IMR-90 (cell line): ENCODE results near the gene NT5E. TPM values are rescaled to one million over a fixed set of nuclear protein-coding genes. Genes with fewer than 3 reads are reported as not detected.

Experiments used
- ATAC-seq: fragments of 200-7000 bp; cut with Tn5 transposase; 2 replicates; pipeline ENCODE4 v1.9.1; 2020; ENCODE audit warnings: low read depth, mild to moderate bottlenecking, moderate library complexity
- BruUV-seq: library from RNA; stranded (reverse); fragments of 400-500 nt; replicated peaks from 2 replicates; lab custom pipeline; 2021; lab: Mats Ljungman, UMichigan
- CTCF ChIA-PET: fragments of 300-600 bp; formaldehyde crosslinking; extraction: SDS; loops from one replicate; lab custom pipeline; 2021; ENCODE audit warnings: antibody characterized with exemption; lab: Yijun Ruan, JAX
- POLR2A ChIA-PET: fragments of 300-600 bp; sonication (Branson Sonifier 250); formaldehyde crosslinking; loops from one replicate; lab custom pipeline; 2022; ENCODE audit warnings: antibody characterized with exemption; ENCODE audit not compliant: unreplicated experiment; lab: Charles Lee
- DNase-seq: peaks from one replicate; pipeline ENCODE4 v3.0.0; 2013
- H2AFZ ChIP-seq: replicated peaks from 2 replicates; pipeline ENCODE3; 2013; ENCODE audit warnings: low read length, mild to moderate bottlenecking; ENCODE audit not compliant: poor library complexity
- H2AK5ac ChIP-seq: 2 replicates; pipeline ENCODE4 v1.6.1; 2013; ENCODE audit warnings: low read depth, low read length, inconsistent platforms
- H2AK9ac ChIP-seq: replicated peaks from 2 replicates; pipeline ENCODE3; 2013; ENCODE audit warnings: mild to moderate bottlenecking, low read depth, low read length, moderate library complexity; ENCODE audit not compliant: poor library complexity
- H2BK120ac ChIP-seq: 2 replicates; pipeline ENCODE4 v1.6.1; 2013; ENCODE audit warnings: low read depth, low read length, inconsistent platforms
- H2BK15ac ChIP-seq: 3 replicates; pipeline ENCODE4 v1.6.1; 2013; ENCODE audit warnings: low read depth, low read length, inconsistent platforms
- H2BK20ac ChIP-seq: 2 replicates; pipeline ENCODE4 v1.6.1; 2013; ENCODE audit warnings: low read depth, mild to moderate bottlenecking, inconsistent platforms, low read length, moderate library complexity
- H2BK5ac ChIP-seq: 2 replicates; pipeline ENCODE4 v1.6.1; 2013; ENCODE audit warnings: mild to moderate bottlenecking, low read depth, low read length, inconsistent platforms; ENCODE audit not compliant: poor library complexity, severe bottlenecking
- H3K14ac ChIP-seq: replicated peaks from 2 replicates; pipeline ENCODE4 v1.6.1; 2013; ENCODE audit warnings: low read depth, low read length, inconsistent platforms
- H3K18ac ChIP-seq: 2 replicates; pipeline ENCODE4 v1.6.1; 2013; ENCODE audit warnings: low read depth, low read length, control low read depth
- H3K23ac ChIP-seq: 2 replicates; pipeline ENCODE4 v1.6.1; 2013; ENCODE audit warnings: low read depth, low read length, inconsistent platforms
- H3K27ac ChIP-seq: 2 replicates; pipeline ENCODE4 v1.5.1; 2013; ENCODE audit warnings: mild to moderate bottlenecking, control low read depth, low read length; ENCODE audit not compliant: insufficient read depth
- H3K27me3 ChIP-seq: 2 replicates; pipeline ENCODE4 v1.6.1; 2013; ENCODE audit warnings: low read length; ENCODE audit not compliant: control insufficient read depth, insufficient read depth
- H3K36me3 ChIP-seq: 2 replicates; pipeline ENCODE4 v1.6.1; 2013; ENCODE audit warnings: low read length, mixed read lengths; ENCODE audit not compliant: control insufficient read depth, insufficient read depth
- H3K4ac ChIP-seq: 2 replicates; pipeline ENCODE4 v1.6.1; 2013; ENCODE audit warnings: low read depth, low read length, inconsistent platforms
- H3K4me1 ChIP-seq: 2 replicates; pipeline ENCODE4 v1.6.1; 2013; ENCODE audit warnings: low read length, mixed read lengths; ENCODE audit not compliant: control insufficient read depth, insufficient read depth
- H3K4me2 ChIP-seq: 2 replicates; pipeline ENCODE4 v1.6.1; 2013; ENCODE audit warnings: low read depth, mild to moderate bottlenecking, control low read depth, low read length, moderate library complexity
- H3K4me3 ChIP-seq: 2 replicates; pipeline ENCODE4 v1.5.1; 2013; ENCODE audit warnings: low read depth, mild to moderate bottlenecking, control low read depth, low read length, moderate library complexity; ENCODE audit not compliant: insufficient read depth
- H3K56ac ChIP-seq: 2 replicates; pipeline ENCODE4 v1.6.1; 2013; ENCODE audit warnings: low read length, inconsistent platforms; ENCODE audit not compliant: insufficient read depth; ENCODE audit errors: extremely low read depth
- H3K79me1 ChIP-seq, 2 experiments: 2 replicates each; pipeline ENCODE4 v1.6.1; 2013; ENCODE audit warnings: low read length in 2 of 2, inconsistent platforms in 1 of 2, low read depth in 1 of 2
- H3K9ac ChIP-seq: 2 replicates; pipeline ENCODE4 v1.6.1; 2013; ENCODE audit warnings: low read depth, low read length, control low read depth
- H3K9me1 ChIP-seq: 2 replicates; pipeline ENCODE4 v1.6.1; 2013; ENCODE audit warnings: low read length, inconsistent platforms; ENCODE audit not compliant: insufficient read depth
- H3K9me3 ChIP-seq: 2 replicates; pipeline ENCODE4 v1.6.1; 2013; ENCODE audit warnings: low read length; ENCODE audit not compliant: control insufficient read depth, insufficient read depth
- H4K20me1 ChIP-seq: 2 replicates; pipeline ENCODE4 v1.6.1; 2013; ENCODE audit warnings: low read length, inconsistent platforms; ENCODE audit not compliant: insufficient read depth
- H4K5ac ChIP-seq: 2 replicates; pipeline ENCODE4 v1.6.1; 2013; ENCODE audit warnings: mild to moderate bottlenecking, low read depth, low read length, control low read depth
- H4K8ac ChIP-seq, 2 experiments: 2 replicates each; pipeline ENCODE4 v1.6.1; 2013; ENCODE audit warnings: low read depth in 2 of 2, low read length in 2 of 2, control low read depth in 1 of 2, inconsistent platforms in 1 of 2
- H4K91ac ChIP-seq: 2 replicates; pipeline ENCODE4 v1.6.1; 2013; ENCODE audit warnings: low read depth, low read length, inconsistent platforms; ENCODE audit not compliant: insufficient read depth
- BHLHE40 ChIP-seq: fragments of 150-350 bp; IDR thresholded peaks from 2 replicates; pipeline ENCODE4 v1.6.1; 2016; ENCODE audit warnings: mild to moderate bottlenecking, low read depth, low read length
- CEBPB ChIP-seq: IDR thresholded peaks from 2 replicates; pipeline ENCODE4 v1.6.1; 2012; ENCODE audit warnings: low read depth, low read length, improper control_type of control experiment
- CHD1 ChIP-seq: IDR thresholded peaks from 2 replicates; pipeline ENCODE4 v1.6.1; 2012; ENCODE audit warnings: low read depth, low read length, improper control_type of control experiment
- FOS ChIP-seq: fragments of 150-350 bp; IDR thresholded peaks from 2 replicates; pipeline ENCODE4 v1.6.1; 2016; ENCODE audit warnings: low read depth, low read length
- MAFK ChIP-seq: IDR thresholded peaks from 2 replicates; pipeline ENCODE4 v1.6.1; 2012; ENCODE audit warnings: low read depth, low read length, improper control_type of control experiment
- MAZ ChIP-seq: IDR thresholded peaks from 2 replicates; pipeline ENCODE4 v1.6.1; 2012; ENCODE audit warnings: low read depth, mild to moderate bottlenecking, low read length, improper control_type of control experiment, moderate library complexity, borderline replicate concordance
- MXI1 ChIP-seq: IDR thresholded peaks from 2 replicates; pipeline ENCODE4 v1.6.1; 2012; ENCODE audit warnings: low read depth, mild to moderate bottlenecking, low read length, moderate library complexity, borderline replicate concordance
- NFE2L2 ChIP-seq: fragments of 150-350 bp; IDR thresholded peaks from 2 replicates; pipeline ENCODE4 v1.6.1; 2016; ENCODE audit warnings: low read depth, mild to moderate bottlenecking, low read length
- POLR2A ChIP-seq: IDR thresholded peaks from 2 replicates; pipeline ENCODE4 v1.6.1; 2012; ENCODE audit warnings: mild to moderate bottlenecking, low read depth, low read length
- RAD21 ChIP-seq: IDR thresholded peaks from 2 replicates; pipeline ENCODE4 v1.6.1; 2012; ENCODE audit warnings: low read length, improper control_type of control experiment
- RCOR1 ChIP-seq: IDR thresholded peaks from 2 replicates; pipeline ENCODE4 v1.6.1; 2012; ENCODE audit warnings: mild to moderate bottlenecking, low read length, improper control_type of control experiment; ENCODE audit not compliant: insufficient replicate concordance
- SMC3 ChIP-seq: fragments of 150-350 bp; IDR thresholded peaks from 2 replicates; pipeline ENCODE4 v1.6.1; 2016; ENCODE audit warnings: low read depth, mild to moderate bottlenecking, antibody characterized with exemption, low read length, moderate library complexity
- USF2 ChIP-seq: fragments of 150-350 bp; IDR thresholded peaks from 2 replicates; pipeline ENCODE4 v1.6.1; 2017; ENCODE audit warnings: mild to moderate bottlenecking, antibody characterized with exemption, low read length, low read depth
- WGBS, 2 experiments: methylation state at CpG; one replicate each; pipeline versions ENCODE4 v1.1.5 to v1.1.7; 2013; ENCODE audit warnings: missing lambda C conversion rate in 2 of 2; ENCODE audit not compliant: insufficient read length in 1 of 2; ENCODE audit errors: extremely low coverage in 2 of 2; 5-methylcytosine and 5-hydroxymethylcytosine counted together
- dilution Hi-C: fragments of 300-500 bp; cut with HindIII; formaldehyde crosslinking; loops from one replicate; pipeline ENCODE4 v1.14.3; 2018; ENCODE audit warnings: low sequenced_read_pairs; ENCODE audit not compliant: unreplicated experiment
- in situ Hi-C: fragments of 300-500 bp; cut with MboI; formaldehyde crosslinking; loops from 3 replicates; pipeline ENCODE4 v1.14.3; 2019; ENCODE audit warnings: low sequenced_read_pairs, inconsistent platforms, mixed read lengths
- intact Hi-C: fragments of 100-400 bp; cut with micrococcal nuclease; formaldehyde crosslinking; loops from 2 replicates; pipeline ENCODE4 v1.10.0; 2022
- polyA plus RNA-seq, 3 experiments: library from polyadenylated mRNA; depleted of rRNA; stranded (reverse); fragments of >200 nt; gene quantifications; 2 replicates each; pipeline ENCODE4 v1.2.3, GENCODE V29; 2012; ENCODE audit warnings: low replicate concordance in 1 of 3
- total RNA-seq: library from RNA; depleted of rRNA; stranded (reverse); fragments of >200 nt; gene quantifications from 2 replicates; pipeline ENCODE4 v1.2.3, GENCODE V29; 2012
- TF ChIP-seq, protein P1 (sequence below): conservative IDR thresholded peaks from 2 replicates; pipeline ENCODE4 v1.5.1; 2012; ENCODE audit warnings: mild to moderate bottlenecking, low read depth, low read length, improper control_type of control experiment

The NT5E gene
- total and polyA plus RNA-seq, 2 of the 4 experiments (the other 2 are of a cell fraction) = 153 to 280 TPM

DNA sequence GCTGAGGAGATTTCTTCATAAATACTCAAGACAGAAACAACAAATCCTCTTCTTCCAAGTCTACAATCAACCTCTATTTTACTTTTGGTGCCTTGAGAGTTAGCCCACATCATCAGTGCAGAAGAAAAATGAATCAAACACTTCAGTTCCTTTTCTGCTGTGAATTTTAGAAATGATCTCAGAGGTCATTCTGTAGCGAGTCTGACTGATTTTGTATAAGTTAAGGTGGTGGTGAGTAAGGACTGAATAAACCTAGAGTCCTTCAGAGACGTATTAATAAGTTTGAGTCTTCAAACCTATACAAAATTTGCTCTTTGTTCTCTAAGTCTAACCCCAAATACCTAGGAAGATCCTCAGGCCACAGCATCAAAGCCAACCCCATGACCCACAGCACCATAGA, 33.1 kb upstream of the NT5E start:
- no peaks in the 10 kb centered on the region for H3K27me3 ChIP-seq
- peak overlapping the region; percentile 76 for H4K91ac ChIP-seq
- H3K4me2 ChIP-seq = peak overlapping the region; percentile 92; the same call in 1 of the 2 replicates
- H4K8ac ChIP-seq = peak overlapping the region; percentile 60 to 66
- peak overlapping the region; percentile 70; the same call in 1 of the 2 replicates for H3K4ac ChIP-seq
- no peak overlapping the region for H3K9ac ChIP-seq
- H2AK5ac ChIP-seq = peak overlapping the region; percentile 67
- peaks cover 4 to 7% of the 10 kb centered on the region in 2 experiments; a peak in 1 of 4 replicates for H3K79me1 ChIP-seq
- peak overlapping the region; percentile 78 for H4K5ac ChIP-seq
- peak overlapping the region; percentile 69; the same call in 1 of the 2 replicates for H3K23ac ChIP-seq
- peak overlapping the region; percentile 91 for H3K18ac ChIP-seq
- H3K9me1 ChIP-seq = peaks cover 3% of the 10 kb centered on the region
- in situ Hi-C loops = no loop called here
- no peak for TF ChIP-seq RAD21
- no peak for TF ChIP-seq USF2
- no peak for TF ChIP-seq NFE2L2
- TF ChIP-seq CEBPB = no peak
- no peak for TF ChIP-seq MAFK
- no peak for TF ChIP-seq POLR2A
- no peak for TF ChIP-seq RCOR1
- TF ChIP-seq, protein P1, sequence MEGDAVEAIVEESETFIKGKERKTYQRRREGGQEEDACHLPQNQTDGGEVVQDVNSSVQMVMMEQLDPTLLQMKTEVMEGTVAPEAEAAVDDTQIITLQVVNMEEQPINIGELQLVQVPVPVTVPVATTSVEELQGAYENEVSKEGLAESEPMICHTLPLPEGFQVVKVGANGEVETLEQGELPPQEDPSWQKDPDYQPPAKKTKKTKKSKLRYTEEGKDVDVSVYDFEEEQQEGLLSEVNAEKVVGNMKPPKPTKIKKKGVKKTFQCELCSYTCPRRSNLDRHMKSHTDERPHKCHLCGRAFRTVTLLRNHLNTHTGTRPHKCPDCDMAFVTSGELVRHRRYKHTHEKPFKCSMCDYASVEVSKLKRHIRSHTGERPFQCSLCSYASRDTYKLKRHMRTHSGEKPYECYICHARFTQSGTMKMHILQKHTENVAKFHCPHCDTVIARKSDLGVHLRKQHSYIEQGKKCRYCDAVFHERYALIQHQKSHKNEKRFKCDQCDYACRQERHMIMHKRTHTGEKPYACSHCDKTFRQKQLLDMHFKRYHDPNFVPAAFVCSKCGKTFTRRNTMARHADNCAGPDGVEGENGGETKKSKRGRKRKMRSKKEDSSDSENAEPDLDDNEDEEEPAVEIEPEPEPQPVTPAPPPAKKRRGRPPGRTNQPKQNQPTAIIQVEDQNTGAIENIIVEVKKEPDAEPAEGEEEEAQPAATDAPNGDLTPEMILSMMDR = no peak
- no peak for TF ChIP-seq CHD1
- TF ChIP-seq SMC3 = no peak
- TF ChIP-seq BHLHE40 = no peak
- TF ChIP-seq FOS = no peak
- no peak for TF ChIP-seq MAZ
- TF ChIP-seq MXI1 = no peak
- peak overlapping the region; percentile 81 for H2BK120ac ChIP-seq
- H3K4me1 ChIP-seq = peaks cover 32% of the 10 kb centered on the region
- peak overlapping the region; percentile 20; the same call in 2 of the 3 replicates for H2BK15ac ChIP-seq
- H3K4me3 ChIP-seq = no peak overlapping the region
- dilution Hi-C loops = no loop called here
- no peak overlapping the region for H2AK9ac ChIP-seq
- H2AFZ ChIP-seq = no peak overlapping the region
- intact Hi-C loops = loop anchor here (1.0 kb wide), 1 partner anchor 13 kb away; no protein-coding TSS in a partner anchor
- peak overlapping the region; percentile 72; the same call in 1 of the 2 replicates for H3K56ac ChIP-seq
- H2BK20ac ChIP-seq = peak overlapping the region; percentile 84
- no peaks in the 10 kb centered on the region for H4K20me1 ChIP-seq
- DNase-seq (peak; percentile 48), ATAC-seq (no peak)
- ChIA-PET CTCF (interaction anchor here (1.1 kb wide), 1 partner anchor 14 kb away, joined by 3 read pairs; no protein-coding TSS in a partner anchor), POLR2A (no interaction called here)
- WGBS, 2 experiments = no CpG with 5 or more reads among the region's 2 CpGs
- H3K9me3 ChIP-seq = no peaks in the 10 kb centered on the region
- no peaks in the 10 kb centered on the region for H3K36me3 ChIP-seq
- peak overlapping the region; percentile 72 for H3K27ac ChIP-seq
- H3K14ac ChIP-seq = peak overlapping the region; percentile 72
- BruUV-seq = no TSS peak
- H2BK5ac ChIP-seq = peak overlapping the region; percentile 93
